Right lobe of liver (tissue), 6 donors: ENCODE results near the gene PRKD2. TPM values are rescaled to one million over a fixed set of nuclear protein-coding genes. Genes with fewer than 3 reads are reported as not detected.
A peak's percentile ranks its signal among the peaks of the same experiment; 100 is the strongest.

Experiments used
- ATAC-seq, 4 donors: fragments of 200-7000 bp; cut with Tn5 transposase; one replicate each; pipeline ENCODE4 v1.9.1; 2020; ENCODE audit warnings: mild to moderate bottlenecking in 4 of 4, moderate library complexity in 4 of 4
- DNase-seq, 3 donors: peaks; one replicate each; pipeline ENCODE4 v3.0.0-alpha.2; 2020
- H3K27ac ChIP-seq, 3 donors: fragments of 200-600 bp; one replicate each; pipeline ENCODE4 v1.8.0; 2022
- H3K27me3 ChIP-seq, 2 donors: fragments of 200-600 bp; one replicate each; pipeline ENCODE4 v1.8.0; 2022
- H3K36me3 ChIP-seq, 4 donors: fragments of 200-600 bp; sonication (generic) in 1 of 4; one replicate each; pipeline versions ENCODE4 v1.5.1 to v1.8.0; 2017 to 2022; ENCODE audit warnings: control low read depth in 1 of 4
- H3K4me1 ChIP-seq, 4 donors: fragments of 200-600 bp; sonication (generic) in 1 of 4; one replicate each; pipeline versions ENCODE4 v1.5.1 to v1.8.0; 2017 to 2022; ENCODE audit warnings: control low read depth in 1 of 4
- H3K4me3 ChIP-seq, 3 donors: fragments of 200-600 bp; one replicate each; pipeline ENCODE4 v1.8.0; 2022
- H3K9me3 ChIP-seq, 4 donors: fragments of 200-600 bp; sonication (generic) in 1 of 4; one replicate each; pipeline versions ENCODE4 v1.5.1 to v1.8.0; 2017 to 2022; ENCODE audit warnings: control low read depth in 1 of 4
- CTCF ChIP-seq, 4 donors: fragments of 200-600 bp in 3 of 4; fragments of 450-650 bp in 1 of 4; IDR thresholded peaks; one replicate each; pipeline versions ENCODE4 v1.5.1 to v1.8.0; 2016 to 2022; ENCODE audit warnings: antibody characterized with exemption in 4 of 4, mild to moderate bottlenecking in 2 of 4
- POLR2A ChIP-seq: fragments of 450-650 bp; IDR thresholded peaks from one replicate; pipeline ENCODE4 v1.6.1; 2017; ENCODE audit warnings: antibody characterized with exemption, mild to moderate bottlenecking
- WGBS: methylation state at CpG from one replicate; pipeline ENCODE4 v1.1.6; 2018; ENCODE audit warnings: low coverage, low lambda C conversion rate; ENCODE audit not compliant: insufficient coverage; ENCODE audit errors: missing lambda C conversion rate; 5-methylcytosine and 5-hydroxymethylcytosine counted together
- intact Hi-C, 2 donors: fragments of 100-400 bp; cut with DNase I; formaldehyde crosslinking; loops; one replicate each; pipeline versions ENCODE4 v1.11.2 to v1.14.1; 2022
- total RNA-seq, 6 experiments: library from RNA; depleted of rRNA in 2 of 6; stranded (reverse); fragments of >200 nt in 2 of 6; fragmentation: NEBNext Ultra II Directional in 3 of 6; extraction: Animal tissue kit (Norgen Biotek cat#: 25700) in 3 of 6; gene quantifications; one replicate each; pipeline versions ENCODE4 v1.1.0 to v1.2.4, GENCODE V29; 2016 to 2023
- donor health status: DM: no; HTN: yes; CAD: no.
- donor health status: DM: no; HTN: no; CAD: no.
- donor health status: DM: no; HTN: no; CAD: no.
- donor health status: DM: no; HTN: yes; CAD: no.
- donor health status: DM: no; HTN: yes; CAD: no.

Gene PRKD2
- total RNA-seq, 6 experiments from 2014 or later: 15.1 to 20.2 (median 16.9) TPM

DNA sequence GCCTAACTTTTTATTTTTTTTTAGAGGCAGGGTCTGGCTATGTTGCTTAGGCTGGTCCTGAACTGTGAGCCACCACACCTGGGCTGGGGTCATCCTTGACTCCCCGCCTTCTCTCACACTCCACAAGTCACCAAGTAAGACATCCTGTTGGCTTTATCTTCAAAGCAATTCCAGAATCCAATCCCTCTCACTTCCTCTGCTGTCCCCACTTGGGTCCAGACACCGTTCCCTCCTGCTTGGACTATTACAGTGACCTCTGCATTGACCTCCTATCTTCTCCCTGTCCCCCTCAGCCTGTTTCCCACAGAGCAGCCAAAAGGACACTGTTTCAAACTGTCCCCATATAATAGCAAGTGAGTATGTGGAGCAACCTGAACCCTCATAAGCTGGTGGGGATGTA is 76.3 kb downstream of the PRKD2 start:
- TF ChIP-seq CTCF (IDR thresholded peaks at IDR 0.05) (no peak), POLR2A (no peak)
- no peaks in the 10 kb centered on the region for H3K36me3 ChIP-seq
- intact Hi-C loops: no loop called here
- no peak overlapping the region for H3K27ac ChIP-seq
- ATAC-seq: no peak
- no peak overlapping the region for H3K4me3 ChIP-seq
- DNase-seq: no peak
- 61% methylated on average over 2 of the region's 2 CpGs for WGBS
- H3K9me3 ChIP-seq: no peaks in the 10 kb centered on the region
- peaks cover 0 to 13% of the 10 kb centered on the region in 2 donors for H3K27me3 ChIP-seq
- H3K4me1 ChIP-seq: peaks cover 0 to 12% (median 0%) of the 10 kb centered on the region in 4 donors

- TF ChIP-seq CTCF (IDR thresholded peaks at IDR 0.05) (no peak), POLR2A (no peak)
- Histone ChIP-seq H3K4me3 (peak overlapping the region; percentile 3 to 26 (median 11)), H3K36me3 (no peaks in the 10 kb centered on the region), H3K27ac (peak overlapping the region in 1 of 3 donors; percentile 4), H3K4me1 (peaks cover 0 to 12% (median 0%) of the 10 kb centered on the region in 4 donors), H3K27me3 (peaks cover 0 to 13% of the 10 kb centered on the region in 2 donors), H3K9me3 (no peaks in the 10 kb centered on the region)
- ATAC-seq (peak; percentile 11 to 49 (median 40)), DNase-seq (peak in 2 of 3 donors; percentile 51 to 62)
- 11% methylated on average over 26 of the region's 49 CpGs for WGBS
- intact Hi-C loops: no loop called here
Observed at GRCh38 chr19:46639358-46640182, 77.3 kb downstream of the PRKD2 start.

DNA sequence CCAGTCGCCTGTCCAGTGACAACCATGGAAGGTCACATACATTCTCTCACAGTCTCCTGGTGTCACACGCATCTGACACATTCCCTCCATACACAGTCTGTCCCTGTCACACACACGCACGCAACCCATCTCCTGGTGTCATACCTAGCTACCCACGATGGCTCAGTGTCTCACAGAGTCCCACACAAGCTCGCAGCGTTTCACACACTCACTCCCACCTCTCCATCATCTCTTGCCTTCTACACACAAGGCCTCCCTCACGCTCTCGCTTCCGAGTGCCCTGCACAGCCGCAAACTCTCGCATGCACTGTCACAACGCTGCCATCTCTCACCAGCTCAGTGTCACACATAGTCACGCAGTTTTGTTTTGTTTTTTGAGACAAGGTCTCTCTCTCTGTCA is 79.7 kb downstream of the PRKD2 start:
- Histone ChIP-seq H3K9me3 (no peaks in the 10 kb centered on the region), H3K4me3 (no peak overlapping the region), H3K4me1 (peaks cover 0 to 12% (median 0%) of the 10 kb centered on the region in 4 donors), H3K27me3 (peaks cover 0 to 13% of the 10 kb centered on the region in 2 donors), H3K36me3 (no peaks in the 10 kb centered on the region), H3K27ac (no peak overlapping the region)
- DNase-seq (no peak), ATAC-seq (no peak)
- WGBS: 70% methylated on average over 12 of the region's 14 CpGs
- intact Hi-C loops: no loop called here
- TF ChIP-seq CTCF (IDR thresholded peaks at IDR 0.05): no peak
- TF ChIP-seq POLR2A: no peak

DNA sequence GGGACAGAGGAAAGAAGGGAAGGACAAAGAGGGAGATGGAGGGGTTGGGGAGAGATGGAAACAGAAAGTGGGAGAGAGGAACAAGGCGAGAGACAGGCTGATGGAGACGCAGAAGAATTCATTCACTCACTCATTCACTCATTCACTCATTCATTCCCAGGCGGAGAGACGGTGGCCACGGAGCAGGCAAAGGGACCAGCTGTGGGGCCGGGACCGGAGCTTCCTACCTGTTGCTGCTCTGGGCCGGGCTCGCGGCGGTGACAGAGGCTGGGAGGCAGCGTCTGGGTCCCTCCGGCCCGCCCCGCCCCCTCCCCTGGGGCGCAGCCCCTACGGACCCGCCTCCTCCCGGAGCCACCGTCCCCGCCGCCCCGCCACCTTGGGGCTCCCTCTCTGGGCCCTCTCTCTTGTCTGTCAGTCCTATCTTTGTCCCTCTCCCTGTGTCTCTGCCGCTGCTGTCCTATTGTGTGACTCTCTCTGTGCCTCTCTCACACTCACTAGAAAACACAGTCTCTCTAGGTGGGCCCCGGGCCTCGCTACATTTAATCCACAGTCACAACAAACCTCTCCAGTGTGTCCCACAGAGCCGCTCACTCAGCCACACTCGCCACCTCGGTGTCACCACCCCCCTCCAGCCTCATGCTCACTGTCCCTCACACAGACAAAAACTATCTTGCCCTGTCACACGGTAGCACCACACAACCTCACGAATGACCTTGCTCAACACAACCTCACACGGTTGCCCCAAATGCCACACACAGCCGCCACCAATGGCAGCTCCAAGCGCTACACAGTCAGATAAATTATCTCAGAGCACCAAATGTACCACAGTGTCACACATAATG is 80.8 kb downstream of the PRKD2 start, which contains the start of gene GNG8:
Gene GNG8, minus strand, starts transcription at position 283 of the 842 bp plus-strand sequence. CDS start 1,520 bp downstream, outside the sequence.
- H3K27me3 ChIP-seq: peaks cover 0 to 13% of the 10 kb centered on the region in 2 donors
- no peak within 1 kb of the TSS for H3K27ac ChIP-seq
- TF ChIP-seq CTCF (IDR thresholded peaks at IDR 0.05): no peak
- TF ChIP-seq POLR2A: no peak

More for the DNA sequence above, 80.8 kb downstream of the PRKD2 start, which contains the start of gene GNG8:
- Histone ChIP-seq H3K4me1 (peaks cover 0 to 12% (median 0%) of the 10 kb centered on the region in 4 donors), H3K36me3 (no peaks in the 10 kb centered on the region), H3K9me3 (no peaks in the 10 kb centered on the region), H3K4me3 (no peak within 1 kb of the TSS)
- intact Hi-C loops: no loop called here
- DNase-seq (no peak), ATAC-seq (no peak)
- whole genome bisulfite sequencing: 32% methylated on average over 12 of the region's 34 CpGs
